Measurements from ENCODE around the gene ZNF253. TPM values are rescaled to one million over a fixed set of nuclear protein-coding genes. Genes with fewer than 3 reads are reported as not detected.
"Not testable (repeated sequence)": the region's sequence is repeated elsewhere in the genome, so short reads cannot be mapped to it uniquely, and the experiment has no call there.

Gene ZNF253
- total and polyA plus RNA-seq, 2 of the 8 experiments (the other 6 are each of a cell fraction or from before 2014, with no cell fraction given) = 8.3 to 64.0 TPM

GRCh38 chr19:19933432-19934314 lies 68.0 kb downstream of the ZNF253 start:
- FAIRE-seq = peak; percentile 71
- CTCF ChIA-PET (ENCODE audit: partially characterized antibody); H4K20me1 ChIP-seq (replicated peaks in 1 of 2; ENCODE audit: control insufficient read depth in 1 of 2, insufficient read depth in 2 of 2, low read length in 2 of 2); H3K27me3 ChIP-seq (replicated peaks in 1 of 4; ENCODE audit: control insufficient read depth in 3 of 4, extremely low read depth in 1 of 4, insufficient read depth in 3 of 4, low read length in 3 of 4); H3K9ac ChIP-seq (replicated peaks in 1 of 4; ENCODE audit: extremely low read depth in 1 of 4, low read depth in 3 of 4, low read length in 3 of 4); H3K23ac ChIP-seq (ENCODE audit: insufficient read length); H3K4ac ChIP-seq (replicated peaks; ENCODE audit: insufficient read length, low read depth, low read length); H4K5ac ChIP-seq (ENCODE audit: insufficient read length, low read depth, low read length); H4K91ac ChIP-seq (replicated peaks; ENCODE audit: insufficient read length, low read length); H3K27ac ChIP-seq (ENCODE audit: low read depth, low read length); H4K8ac ChIP-seq (ENCODE audit: extremely low read depth, insufficient read depth, low read length); H2BK15ac ChIP-seq (ENCODE audit: low read length); H3K79me2 ChIP-seq (ENCODE audit: control insufficient read depth in 1 of 2, insufficient read depth in 2 of 2, low read length in 2 of 2); H2BK12ac ChIP-seq (ENCODE audit: low read depth, low read length); H3K79me1 ChIP-seq (ENCODE audit: low read depth, low read length); H2AK5ac ChIP-seq (ENCODE audit: low read depth, low read length); H3K14ac ChIP-seq (ENCODE audit: insufficient read length); H2BK5ac ChIP-seq (ENCODE audit: low read depth, low read length); H2AFZ ChIP-seq (ENCODE audit: low read length); H3K4me2 ChIP-seq (ENCODE audit: insufficient read depth in 1 of 2, low read depth in 2 of 2, low read length in 2 of 2); H3K56ac ChIP-seq (replicated peaks; ENCODE audit: insufficient read length, low read depth, low read length); H3K18ac ChIP-seq (ENCODE audit: extremely low read depth, low read length); DNase-seq (ENCODE audit: low read depth in 1 of 2, low spot score in 2 of 2); H3K23me2 ChIP-seq (ENCODE audit: low read depth, low read length); H2BK120ac ChIP-seq (replicated peaks; ENCODE audit: low read depth, low read length); H2BK20ac ChIP-seq (ENCODE audit: low read length); H3K4me1 ChIP-seq (replicated peaks in 1 of 4; ENCODE audit: control insufficient read depth in 3 of 4, insufficient read depth in 4 of 4, low read length in 3 of 4): not testable (repeated sequence)
- 95% methylated on average over 3 of the region's 3 CpGs; no CpG with 5 or more reads in 1 of the 2 experiments for WGBS, 2 experiments (ENCODE audit: extremely low coverage in 1 of 2, insufficient coverage in 1 of 2, insufficient read length in 1 of 2, insufficient replicate concordance in 2 of 2, low coverage in 1 of 2, low lambda C conversion rate in 2 of 2, missing lambda C conversion rate in 1 of 2)
- TF ChIP-seq ZNF274 (IDR thresholded peaks at IDR 0.05; ENCODE audit: borderline replicate concordance, extremely low read depth, low read length) = peak; percentile 93
- Histone ChIP-seq H3K4me3 (ENCODE audit: extremely low read depth in 1 of 4, insufficient read depth in 2 of 4, low read depth in 3 of 4, low read length in 4 of 4) (peak overlapping the region in 1 of 4 experiments; percentile 34; a peak in 1 of 8 replicates), H3K36me3 (ENCODE audit: control insufficient read depth in 2 of 4, insufficient read depth in 4 of 4, low read length in 3 of 4) (peaks cover 6 to 65% (median 40%) of the 10 kb centered on the region in 4 experiments; a peak in 7 of 8 replicates), H3K9me3 (ENCODE audit: insufficient read depth in 2 of 2, low read depth in 1 of 2, low read length in 1 of 2) (peaks cover 63 to 64% of the 10 kb centered on the region in 2 experiments)
- POLR2A ChIA-PET (ENCODE audit: partially characterized antibody) = interaction anchor here (0.9 kb wide), 1 partner anchor 112 kb away, joined by 3 read pairs; no protein-coding TSS in a partner anchor

Measured in H1 (cell line).